ENCODE data around the gene ZAP70. TPM values are rescaled to one million over a fixed set of nuclear protein-coding genes. Genes with fewer than 3 reads are reported as not detected.

The ZAP70 gene
- total and polyA plus RNA-seq, 2 donors (not counting 3 experiments of a cell fraction or from before 2014, with no cell fraction given) = 0.14 TPM; not detected in 1

DNA sequence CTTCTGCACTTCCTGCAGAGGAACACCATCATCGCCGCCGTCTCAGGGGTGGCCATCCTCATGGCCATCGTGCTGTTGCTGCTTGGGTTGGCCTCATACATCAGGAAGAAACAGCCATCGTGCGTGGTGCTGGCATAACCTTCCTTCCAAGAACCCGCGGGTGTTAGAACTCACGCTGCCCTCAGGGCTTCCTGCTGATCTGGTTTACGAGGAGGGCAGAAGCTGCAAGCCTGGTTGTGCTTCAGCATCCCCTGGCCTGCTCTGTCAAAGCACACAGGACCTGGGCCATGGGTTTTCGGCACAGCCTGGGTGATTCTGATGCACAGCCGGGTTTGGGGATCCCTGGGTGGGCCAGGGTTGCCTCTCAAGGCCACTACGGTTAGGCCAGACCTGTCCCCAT lies 12.2 kb upstream of the ZAP70 start:
- no TSS peak for BruUV-seq (replicated peaks)
- ChIA-PET POLR2A (no interaction called here), CTCF (interaction anchor here (0.6 to 4.9 kb wide), 8 partner anchors 10 to 685 kb away, joined by 3 to 116 read pairs (median 4); partner anchors contain the start of gene ZAP70)
- dilution Hi-C loops (cut with MboI; ENCODE audit: extremely low pct_ligation_motif_present, low sequenced_read_pairs) = no loop called here
- Histone ChIP-seq H3K27ac (ENCODE audit: insufficient read depth, low read depth, low read length) (no peak overlapping the region), H3K4me2 (ENCODE audit: insufficient read depth, low read length) (no peak overlapping the region), H3K4me1 (ENCODE audit: control insufficient read depth, extremely low read depth, insufficient read depth, low read length) (no peaks in the 10 kb centered on the region), H3K9ac (replicated peaks; ENCODE audit: extremely low read depth, insufficient read depth, low read length) (no peak overlapping the region), H3K9me3 (replicated peaks; ENCODE audit: control insufficient read depth, insufficient read depth, low read length) (no peaks in the 10 kb centered on the region), H3K79me2 (ENCODE audit: control insufficient read depth, insufficient read depth, low read length) (no peaks in the 10 kb centered on the region), H4K20me1 (replicated peaks; ENCODE audit: control insufficient read depth, extremely low read depth, insufficient read depth, low read length) (no peaks in the 10 kb centered on the region), H3K4me3 (replicated peaks in 1 of 3; ENCODE audit: insufficient read depth in 1 of 3, low read depth in 1 of 3, low read length in 3 of 3) (no peak overlapping the region), H3K27me3 (ENCODE audit: control insufficient read depth in 2 of 2, insufficient read depth in 2 of 2, low read length in 2 of 2) (peaks cover 2% of the 10 kb centered on the region in 2 experiments), H3K9me1 (replicated peaks; ENCODE audit: control insufficient read depth, extremely low read depth, insufficient read depth, low read length) (no peaks in the 10 kb centered on the region), H2AFZ (ENCODE audit: low read depth, low read length) (no peak overlapping the region), H3K36me3 (ENCODE audit: control insufficient read depth in 2 of 2, extremely low read depth in 1 of 2, insufficient read depth in 2 of 2, low read length in 2 of 2) (no peaks in the 10 kb centered on the region)
- no peak for FAIRE-seq
- no peak for DNase-seq (ENCODE audit: low read depth, low spot score)
- intact Hi-C loops (cut with micrococcal nuclease) = loop anchor here (2.0 kb wide), 1 partner anchor 48 kb away; no protein-coding TSS in a partner anchor
- TF ChIP-seq POLR2A (IDR thresholded peaks at IDR 0.05; ENCODE audit: low read depth, low read length) = no peak
- TF ChIP-seq, protein P1, sequence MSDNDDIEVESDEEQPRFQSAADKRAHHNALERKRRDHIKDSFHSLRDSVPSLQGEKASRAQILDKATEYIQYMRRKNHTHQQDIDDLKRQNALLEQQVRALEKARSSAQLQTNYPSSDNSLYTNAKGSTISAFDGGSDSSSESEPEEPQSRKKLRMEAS (IDR thresholded peaks at IDR 0.05; ENCODE audit: insufficient read depth, insufficient read length) = no peak
- no peak for TF ChIP-seq EZH2 (IDR thresholded peaks at IDR 0.05; ENCODE audit: borderline replicate concordance, low read depth, low read length, severe bottlenecking)
- no peak for TF ChIP-seq MYC (IDR thresholded peaks at IDR 0.05; ENCODE audit: low read depth, low read length)
- no peak for TF ChIP-seq POLR2AphosphoS5 (IDR thresholded peaks at IDR 0.05; ENCODE audit: insufficient read depth, low read depth, low read length)
- TF ChIP-seq JUN (IDR thresholded peaks at IDR 0.05; ENCODE audit: borderline replicate concordance, insufficient read depth, insufficient read length, low read depth) = no peak
- TF ChIP-seq GATA2 (IDR thresholded peaks at IDR 0.05; ENCODE audit: insufficient read depth, insufficient read length, low read depth, low read length) = no peak
- no peak for TF ChIP-seq FOS (IDR thresholded peaks at IDR 0.05; ENCODE audit: borderline replicate concordance, insufficient read depth, low read length)
- TF ChIP-seq, protein P2, sequence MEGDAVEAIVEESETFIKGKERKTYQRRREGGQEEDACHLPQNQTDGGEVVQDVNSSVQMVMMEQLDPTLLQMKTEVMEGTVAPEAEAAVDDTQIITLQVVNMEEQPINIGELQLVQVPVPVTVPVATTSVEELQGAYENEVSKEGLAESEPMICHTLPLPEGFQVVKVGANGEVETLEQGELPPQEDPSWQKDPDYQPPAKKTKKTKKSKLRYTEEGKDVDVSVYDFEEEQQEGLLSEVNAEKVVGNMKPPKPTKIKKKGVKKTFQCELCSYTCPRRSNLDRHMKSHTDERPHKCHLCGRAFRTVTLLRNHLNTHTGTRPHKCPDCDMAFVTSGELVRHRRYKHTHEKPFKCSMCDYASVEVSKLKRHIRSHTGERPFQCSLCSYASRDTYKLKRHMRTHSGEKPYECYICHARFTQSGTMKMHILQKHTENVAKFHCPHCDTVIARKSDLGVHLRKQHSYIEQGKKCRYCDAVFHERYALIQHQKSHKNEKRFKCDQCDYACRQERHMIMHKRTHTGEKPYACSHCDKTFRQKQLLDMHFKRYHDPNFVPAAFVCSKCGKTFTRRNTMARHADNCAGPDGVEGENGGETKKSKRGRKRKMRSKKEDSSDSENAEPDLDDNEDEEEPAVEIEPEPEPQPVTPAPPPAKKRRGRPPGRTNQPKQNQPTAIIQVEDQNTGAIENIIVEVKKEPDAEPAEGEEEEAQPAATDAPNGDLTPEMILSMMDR (IDR thresholded peaks at IDR 0.05; ENCODE audit: extremely low read depth in 1 of 2, insufficient read depth in 1 of 2, low read depth in 1 of 2, low read length in 2 of 2) = no peak
